OCI-LY1 (cell line): Measurements from ENCODE around the gene OR13C9.

Experiments used
- H2AFZ ChIP-seq: fragments of 200-600 bp; sonication (generic), shearing (Covaris generic); 2 replicates; pipeline ENCODE4 v1.6.0; 2014; ENCODE audit warnings: antibody characterized with exemption, mild to moderate bottlenecking, low read length
- H3F3A ChIP-seq: fragments of 200-600 bp; sonication (generic), shearing (Covaris generic); 2 replicates; pipeline ENCODE4 v1.6.0; 2014; ENCODE audit warnings: mild to moderate bottlenecking, antibody characterized with exemption, low read length, moderate library complexity; ENCODE audit not compliant: insufficient read depth
- H3K27ac ChIP-seq: fragments of 200-600 bp; sonication (generic); 2 replicates; pipeline ENCODE4 v1.5.1; 2014; ENCODE audit warnings: low read length, mixed run types, mild to moderate bottlenecking, low read depth; ENCODE audit not compliant: poor library complexity, severe bottlenecking
- H3K27me3 ChIP-seq: fragments of 200-600 bp; sonication (generic); 2 replicates; pipeline ENCODE4 v1.6.0; 2014; ENCODE audit warnings: antibody characterized with exemption, mild to moderate bottlenecking, low read length, moderate library complexity; ENCODE audit not compliant: insufficient read depth
- H3K36me3 ChIP-seq: fragments of 200-600 bp; sonication (generic); 2 replicates; pipeline ENCODE4 v1.6.1; 2014; ENCODE audit warnings: mild to moderate bottlenecking, antibody characterized with exemption, low read length, moderate library complexity, mixed read lengths; ENCODE audit not compliant: insufficient read depth
- H3K4me1 ChIP-seq: fragments of 200-600 bp; sonication (generic); 2 replicates; pipeline ENCODE4 v1.5.1; 2014; ENCODE audit warnings: mild to moderate bottlenecking, low read length, moderate library complexity; ENCODE audit not compliant: insufficient read depth, severe bottlenecking
- H3K4me2 ChIP-seq: fragments of 200-600 bp; sonication (generic), shearing (Covaris generic); 2 replicates; pipeline ENCODE4 v1.6.1; 2014; ENCODE audit warnings: low read length
- H3K4me3 ChIP-seq: fragments of 200-600 bp; sonication (generic); 2 replicates; pipeline ENCODE4 v1.5.1; 2014; ENCODE audit warnings: low read length, low read depth, mild to moderate bottlenecking, mixed read lengths; ENCODE audit not compliant: poor library complexity, severe bottlenecking
- H3K79me2 ChIP-seq: fragments of 200-600 bp; shearing (Covaris generic); 2 replicates; pipeline ENCODE4 v1.6.1; 2016; ENCODE audit warnings: mixed run types, low read length, mixed read lengths; ENCODE audit not compliant: insufficient read depth
- H3K9ac ChIP-seq: fragments of 200-600 bp; sonication (generic), shearing (Covaris generic); 2 replicates; pipeline ENCODE4 v1.6.1; 2014; ENCODE audit warnings: mild to moderate bottlenecking, low read length, mixed read lengths
- H3K9me2 ChIP-seq: fragments of 200-600 bp; sonication (generic), shearing (Covaris generic); 2 replicates; pipeline ENCODE4 v1.6.1; 2014; ENCODE audit warnings: low read depth, mild to moderate bottlenecking, low read length, mixed read lengths
- H3K9me3 ChIP-seq: fragments of 200-600 bp; shearing (Covaris generic); 2 replicates; pipeline ENCODE4 v1.6.1; 2014; ENCODE audit warnings: low read length, mixed read lengths
- H4K20me1 ChIP-seq: fragments of 200-600 bp; sonication (generic), shearing (Covaris generic); 2 replicates; pipeline ENCODE4 v1.6.0; 2016; ENCODE audit warnings: mild to moderate bottlenecking, low read length; ENCODE audit not compliant: insufficient read depth
- EZH2 ChIP-seq: fragments of 200-600 bp; sonication (generic), shearing (Covaris generic); IDR thresholded peaks from 2 replicates; pipeline ENCODE4 v1.8.0; 2017; ENCODE audit warnings: borderline replicate concordance, mixed run types, mild to moderate bottlenecking, antibody characterized with exemption, low read length, moderate library complexity, mixed read lengths
- TF ChIP-seq, protein P1 (sequence below): fragments of 200-600 bp; sonication (generic), shearing (Covaris generic); IDR thresholded peaks from 2 replicates; pipeline ENCODE4 v1.5.1; 2017; ENCODE audit warnings: mild to moderate bottlenecking, antibody characterized with exemption, low read length, moderate library complexity, mixed read lengths

The OR13C9 gene

DNA sequence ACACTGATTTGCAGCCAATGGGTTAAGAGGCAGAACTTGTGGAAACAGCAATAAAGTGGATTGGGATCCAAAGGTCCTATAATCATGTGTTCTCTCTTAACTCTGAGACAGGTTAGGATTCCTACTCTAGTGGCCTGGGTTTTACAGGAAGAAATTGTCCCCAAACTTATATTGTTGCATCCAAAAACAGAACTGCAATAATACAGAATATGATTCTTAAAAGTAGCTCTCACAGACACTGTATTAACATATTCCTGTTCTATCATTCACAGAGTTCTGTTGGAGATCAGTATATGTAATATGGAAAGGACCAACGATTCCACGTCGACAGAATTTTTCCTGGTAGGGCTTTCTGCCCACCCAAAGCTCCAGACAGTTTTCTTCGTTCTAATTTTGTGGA is 49.1 kb downstream of the OR13C9 start, which contains the start of gene OR13C8:
Gene OR13C8, plus strand, starts transcription at position 301 of the 400 bp plus-strand sequence. Its CDS starts 0 bp downstream, at position 301.
- no peaks in the 10 kb centered on the region for H4K20me1 ChIP-seq
- TF ChIP-seq, protein P1, sequence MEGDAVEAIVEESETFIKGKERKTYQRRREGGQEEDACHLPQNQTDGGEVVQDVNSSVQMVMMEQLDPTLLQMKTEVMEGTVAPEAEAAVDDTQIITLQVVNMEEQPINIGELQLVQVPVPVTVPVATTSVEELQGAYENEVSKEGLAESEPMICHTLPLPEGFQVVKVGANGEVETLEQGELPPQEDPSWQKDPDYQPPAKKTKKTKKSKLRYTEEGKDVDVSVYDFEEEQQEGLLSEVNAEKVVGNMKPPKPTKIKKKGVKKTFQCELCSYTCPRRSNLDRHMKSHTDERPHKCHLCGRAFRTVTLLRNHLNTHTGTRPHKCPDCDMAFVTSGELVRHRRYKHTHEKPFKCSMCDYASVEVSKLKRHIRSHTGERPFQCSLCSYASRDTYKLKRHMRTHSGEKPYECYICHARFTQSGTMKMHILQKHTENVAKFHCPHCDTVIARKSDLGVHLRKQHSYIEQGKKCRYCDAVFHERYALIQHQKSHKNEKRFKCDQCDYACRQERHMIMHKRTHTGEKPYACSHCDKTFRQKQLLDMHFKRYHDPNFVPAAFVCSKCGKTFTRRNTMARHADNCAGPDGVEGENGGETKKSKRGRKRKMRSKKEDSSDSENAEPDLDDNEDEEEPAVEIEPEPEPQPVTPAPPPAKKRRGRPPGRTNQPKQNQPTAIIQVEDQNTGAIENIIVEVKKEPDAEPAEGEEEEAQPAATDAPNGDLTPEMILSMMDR = no peak
- no peak for TF ChIP-seq EZH2
- H3K9me2 ChIP-seq = no peaks in the 10 kb centered on the region
- H3K4me1 ChIP-seq = no peaks in the 10 kb centered on the region
- no peak within 1 kb of the TSS for H3K4me3 ChIP-seq
- H2AFZ ChIP-seq = no peak within 1 kb of the TSS
- H3K79me2 ChIP-seq = no peaks in the 10 kb centered on the region
- no peaks in the 10 kb centered on the region for H3K9me3 ChIP-seq
- no peak within 1 kb of the TSS for H3K27ac ChIP-seq
- no peaks in the 10 kb centered on the region for H3F3A ChIP-seq
- H3K9ac ChIP-seq = no peak within 1 kb of the TSS
- H3K36me3 ChIP-seq = no peaks in the 10 kb centered on the region
- no peak within 1 kb of the TSS for H3K4me2 ChIP-seq
- no peaks in the 10 kb centered on the region for H3K27me3 ChIP-seq
